Anterior cingulate cortex (tissue), 58 donors: ENCODE data around the gene FGF19.
"Not testable (repeated sequence)": the region's sequence is repeated elsewhere in the genome, so short reads cannot be mapped to it uniquely, and the experiment has no call there.

ENCODE experiments used
- DNase-seq, 58 donors: peaks; one replicate each; lab custom pipeline; 2025; lab: John Stamatoyannopoulos, UW

FGF19 gene

GRCh38 chr11:69697861-69698260, 6.0 kb downstream of the FGF19 start:
- DNase-seq = no peak

- DNase-seq = no peak
Observed at GRCh38 chr11:69697469-69697843, 6.4 kb downstream of the FGF19 start.

GRCh38 chr11:69696749-69697468, 6.9 kb downstream of the FGF19 start:
- no peak for DNase-seq

GRCh38 chr11:69695995-69696394, 7.8 kb downstream of the FGF19 start:
- DNase-seq = not testable (repeated sequence)

- no peak for DNase-seq
Observed at GRCh38 chr11:69695581-69695980, 8.2 kb downstream of the FGF19 start.

GRCh38 chr11:69694781-69695180, 9.0 kb downstream of the FGF19 start:
- no peak for DNase-seq

GRCh38 chr11:69692422-69692821, 11.4 kb downstream of the FGF19 start:
- no peak for DNase-seq

- no peak for DNase-seq
Observed at GRCh38 chr11:69691463-69691862, 12.4 kb downstream of the FGF19 start.

- no peak for DNase-seq
Observed at GRCh38 chr11:69689484-69690319, 14.1 kb downstream of the FGF19 start.

GRCh38 chr11:69687969-69688771, 15.7 kb downstream of the FGF19 start:
- not testable (repeated sequence) for DNase-seq

GRCh38 chr11:69686856-69687255, 17.0 kb downstream of the FGF19 start:
- DNase-seq = no peak

- no peak for DNase-seq
Observed at GRCh38 chr11:69686452-69686851, 17.4 kb downstream of the FGF19 start.

GRCh38 chr11:69685348-69685747, 18.5 kb downstream of the FGF19 start:
- no peak for DNase-seq

GRCh38 chr11:69684651-69685050, 19.2 kb downstream of the FGF19 start:
- no peak for DNase-seq

- DNase-seq = no peak
Observed at GRCh38 chr11:69683764-69684333, 20.0 kb downstream of the FGF19 start.

- DNase-seq = no peak
Observed at GRCh38 chr11:69682681-69683326, 21.0 kb downstream of the FGF19 start.

GRCh38 chr11:69682221-69682620, 21.6 kb downstream of the FGF19 start:
- DNase-seq = no peak

GRCh38 chr11:69680688-69681087, 23.1 kb downstream of the FGF19 start:
- DNase-seq = no peak

GRCh38 chr11:69677749-69678148, 26.1 kb downstream of the FGF19 start:
- no peak for DNase-seq
